B cell (primary cell): ENCODE measurements around the gene STON2. TPM values are rescaled to one million over a fixed set of nuclear protein-coding genes. Genes with fewer than 3 reads are reported as not detected.

Source experiments
- ATAC-seq: fragments of 200-7000 bp; cut with Tn5 transposase; one replicate; pipeline ENCODE4 v1.10.0; 2021; ENCODE audit warnings: low read depth, mild to moderate bottlenecking, moderate number of reproducible peaks, moderate library complexity
- CTCF ChIA-PET: fragments of 350-600 bp; sonication (Branson Sonifier 250); formaldehyde crosslinking; loops from one replicate; lab custom pipeline; 2021; ENCODE audit warnings: antibody characterized with exemption, inconsistent platforms; lab: Charles Lee
- POLR2A ChIA-PET: fragments of 350-600 bp; sonication (Branson Sonifier 250); formaldehyde crosslinking; loops from one replicate; lab custom pipeline; 2021; ENCODE audit warnings: antibody characterized with exemption; lab: Charles Lee
- DNase-seq: peaks from one replicate; pipeline ENCODE4 v3.0.0; 2013
- H2AFZ ChIP-seq: 2 replicates; pipeline ENCODE4 v1.6.1; 2012; ENCODE audit warnings: mild to moderate bottlenecking, low read depth, low read length; ENCODE audit not compliant: insufficient read depth, poor library complexity, severe bottlenecking
- H3K27ac ChIP-seq, 2 donors: 1 replicate in 1 of 2; 2 replicates in 1 of 2; pipeline ENCODE4 v1.5.1; 2012 to 2013; ENCODE audit warnings: low read length in 2 of 2, mild to moderate bottlenecking in 2 of 2, moderate library complexity in 1 of 2
- H3K27me3 ChIP-seq, 4 experiments: fragments of 200-600 bp in 1 of 4; sonication (generic) in 1 of 4; replicated peaks in 1 of 4; 1 replicate in 2 of 4; 2 replicates in 2 of 4; pipeline versions ENCODE4 v1.6.1 to v1.7.0; 2013 to 2016; ENCODE audit warnings: low read length in 3 of 4, mild to moderate bottlenecking in 2 of 4, mixed read lengths in 1 of 4, moderate library complexity in 1 of 4; ENCODE audit not compliant: insufficient read depth in 4 of 4, control insufficient read depth in 3 of 4; ENCODE audit errors: control extremely low read depth in 1 of 4
- H3K36me3 ChIP-seq, 2 experiments: replicated peaks in 1 of 2; 1 replicate in 1 of 2; 2 replicates in 1 of 2; pipeline versions ENCODE4 v1.6.1 to v1.7.1; 2013; ENCODE audit warnings: low read length in 1 of 2; ENCODE audit not compliant: insufficient read depth in 2 of 2, control insufficient read depth in 1 of 2; ENCODE audit errors: control extremely low read depth in 1 of 2, extremely low read depth in 1 of 2
- H3K4me1 ChIP-seq, 2 donors: fragments of 200-600 bp in 1 of 2; sonication (generic) in 1 of 2; 1 replicate in 1 of 2; 2 replicates in 1 of 2; pipeline versions ENCODE4 v1.5.1 to v1.6.1; 2013 to 2017; ENCODE audit warnings: low read length in 2 of 2; ENCODE audit not compliant: control insufficient read depth in 2 of 2, insufficient read depth in 2 of 2
- H3K4me2 ChIP-seq: replicated peaks from 2 replicates; pipeline ENCODE3; 2012; ENCODE audit warnings: mild to moderate bottlenecking, low read depth, low read length; ENCODE audit not compliant: poor library complexity, severe bottlenecking
- H3K4me3 ChIP-seq, 5 experiments: fragments of 200-600 bp in 1 of 5; sonication (generic) in 1 of 5; 1 replicate in 3 of 5; 2 replicates in 2 of 5; pipeline versions ENCODE4 v1.5.1 to v1.7.0; 2011 to 2016; ENCODE audit warnings: low read length in 4 of 5, mild to moderate bottlenecking in 4 of 5, low read depth in 2 of 5, control low read depth in 1 of 5, moderate library complexity in 1 of 5; ENCODE audit not compliant: insufficient read depth in 1 of 5; ENCODE audit errors: control extremely low read depth in 1 of 5, extremely low read depth in 1 of 5
- H3K79me2 ChIP-seq: fragments of 200-600 bp; sonication (generic); one replicate; pipeline ENCODE4 v1.6.0; 2016; ENCODE audit warnings: low read length; ENCODE audit not compliant: control insufficient read depth, insufficient read depth
- H3K9ac ChIP-seq: fragments of 200-600 bp; sonication (generic); 2 replicates; pipeline ENCODE4 v1.6.1; 2017; ENCODE audit warnings: mild to moderate bottlenecking, low read length, moderate library complexity
- H3K9me3 ChIP-seq, 3 donors: one replicate each; pipeline versions ENCODE4 v1.6.1 to v1.7.1; 2013; ENCODE audit warnings: low read length in 2 of 3; ENCODE audit not compliant: control insufficient read depth in 2 of 3, insufficient read depth in 1 of 3; ENCODE audit errors: control extremely low read depth in 1 of 3
- H4K20me1 ChIP-seq: 2 replicates; pipeline ENCODE4 v1.6.0; 2012; ENCODE audit warnings: mild to moderate bottlenecking, low read length; ENCODE audit not compliant: insufficient read depth, control insufficient read depth, poor library complexity, severe bottlenecking
- H3K27ac Mint-ChIP-seq: one replicate; pipeline ENCODE4 v1.8.0; 2021; ENCODE audit warnings: mixed read lengths
- H3K27me3 Mint-ChIP-seq: one replicate; pipeline ENCODE4 v1.8.0; 2021; ENCODE audit warnings: mixed read lengths
- H3K4me1 Mint-ChIP-seq: one replicate; pipeline ENCODE4 v1.8.0; 2021; ENCODE audit warnings: mixed read lengths
- H3K4me3 Mint-ChIP-seq: one replicate; pipeline ENCODE4 v1.8.0; 2021; ENCODE audit warnings: mixed read lengths
- H3K9me3 Mint-ChIP-seq: one replicate; pipeline ENCODE4 v1.8.0; 2022; ENCODE audit warnings: mixed read lengths; ENCODE audit not compliant: insufficient read depth
- CTCF ChIP-seq: fragments of 200-600 bp; IDR thresholded peaks from one replicate; pipeline ENCODE4 v1.8.0; 2022; ENCODE audit warnings: antibody characterized with exemption, mild to moderate bottlenecking
- EZH2 ChIP-seq: IDR thresholded peaks from 2 replicates; pipeline ENCODE4 v1.6.1; 2012; ENCODE audit warnings: borderline replicate concordance, low read depth, mild to moderate bottlenecking, moderate library complexity, low read length; ENCODE audit not compliant: insufficient read depth, poor library complexity, severe bottlenecking
- WGBS: methylation state at CpG from one replicate; pipeline ENCODE4 v1.1.5; 2013; ENCODE audit warnings: missing lambda C conversion rate; ENCODE audit not compliant: insufficient coverage; 5-methylcytosine and 5-hydroxymethylcytosine counted together
- intact Hi-C: fragments of 100-400 bp; cut with micrococcal nuclease; formaldehyde crosslinking; loops from one replicate; pipeline ENCODE4 v1.10.0; 2022
- polyA plus RNA-seq: library from polyadenylated mRNA; depleted of rRNA; stranded (reverse); fragments of >200 nt; gene quantifications from 2 replicates; pipeline ENCODE4 v1.2.3, GENCODE V29; 2012
- total RNA-seq, 2 donors: library from RNA; stranded (reverse); fragments of 120-200 nt in 1 of 2; gene quantifications; 1 replicate in 1 of 2; 2 replicates in 1 of 2; pipeline versions ENCODE4 v1.2.3 to v1.2.4, GENCODE V29; 2013 to 2022

STON2 gene
- total and polyA plus RNA-seq, 2 donors (not counting 1 experiment from before 2014, with no cell fraction given), result 0.03 TPM; not detected in 1

GRCh38 chr14:81385886-81386285, 14.2 kb downstream of the STON2 start:
- CTCF ChIA-PET, result interaction anchor here (0.6 kb wide), 1 partner anchor 198 kb away, joined by 4 read pairs; no protein-coding TSS in a partner anchor
- peaks cover 10% of the 10 kb centered on the region for H3K27me3 Mint-ChIP-seq
- H3K9ac ChIP-seq, result no peak overlapping the region
- H3K36me3 ChIP-seq, result no peaks in the 10 kb centered on the region
- no peak overlapping the region for H3K4me3 Mint-ChIP-seq
- no peak for DNase-seq
- POLR2A ChIA-PET, result no interaction called here
- H4K20me1 ChIP-seq, result no peaks in the 10 kb centered on the region
- no peaks in the 10 kb centered on the region for H3K9me3 Mint-ChIP-seq
- no peak overlapping the region for H3K27ac ChIP-seq
- H2AFZ ChIP-seq, result no peak overlapping the region
- no peaks in the 10 kb centered on the region for H3K4me1 Mint-ChIP-seq
- no peaks in the 10 kb centered on the region for H3K4me1 ChIP-seq
- intact Hi-C loops, result no loop called here
- TF ChIP-seq CTCF (no peak), EZH2 (no peak)
- H3K27me3 ChIP-seq, result no peaks in the 10 kb centered on the region
- 96% methylated on average over 5 of the region's 7 CpGs for WGBS
- no peak for ATAC-seq
- H3K79me2 ChIP-seq, result no peaks in the 10 kb centered on the region
- H3K4me3 ChIP-seq, result no peak overlapping the region
- H3K4me2 ChIP-seq, result no peak overlapping the region
- no peak overlapping the region for H3K27ac Mint-ChIP-seq
- no peaks in the 10 kb centered on the region for H3K9me3 ChIP-seq

- no peak overlapping the region for H3K4me2 ChIP-seq
- no peak overlapping the region for H3K27ac ChIP-seq
- H4K20me1 ChIP-seq, result no peaks in the 10 kb centered on the region
- H3K4me1 ChIP-seq, result no peaks in the 10 kb centered on the region
- H3K4me3 Mint-ChIP-seq, result no peak overlapping the region
- ATAC-seq, result no peak
- CTCF ChIA-PET, result no interaction called here
- H3K9me3 ChIP-seq, result no peaks in the 10 kb centered on the region
- H3K27me3 ChIP-seq, result no peaks in the 10 kb centered on the region
- H3K4me3 ChIP-seq, result no peak overlapping the region
- TF ChIP-seq EZH2, result no peak
- no peak for TF ChIP-seq CTCF
- 100% methylated on average over 1 of the region's 1 CpG for WGBS
- POLR2A ChIA-PET, result no interaction called here
- peaks cover 10% of the 10 kb centered on the region for H3K27me3 Mint-ChIP-seq
- H3K27ac Mint-ChIP-seq, result no peak overlapping the region
- no peak for DNase-seq
- no peak overlapping the region for H3K9ac ChIP-seq
- intact Hi-C loops, result no loop called here
- no peaks in the 10 kb centered on the region for H3K4me1 Mint-ChIP-seq
- H3K9me3 Mint-ChIP-seq, result no peaks in the 10 kb centered on the region
- H2AFZ ChIP-seq, result no peak overlapping the region
- H3K36me3 ChIP-seq, result no peaks in the 10 kb centered on the region
- no peaks in the 10 kb centered on the region for H3K79me2 ChIP-seq
These were observed 14.7 kb downstream of the STON2 start for GRCh38 chr14:81385419-81385818.
